Nephron progenitor cell (in vitro differentiated cells): Measurements from ENCODE around the gene RNF32.
A peak's percentile ranks its signal among the peaks of the same experiment; 100 is the strongest.

Experiments
- DNase-seq: peaks from one replicate; pipeline ENCODE4 v3.0.0; 2021
- H3K27ac Mint-ChIP-seq: 2 replicates; pipeline ENCODE4 v1.8.0; 2021; ENCODE audit warnings: mild to moderate bottlenecking, moderate library complexity, mixed read lengths
- H3K27me3 Mint-ChIP-seq: 2 replicates; pipeline ENCODE4 v1.8.0; 2021; ENCODE audit warnings: mild to moderate bottlenecking, low read depth, mixed read lengths; ENCODE audit not compliant: poor library complexity
- H3K36me3 Mint-ChIP-seq: 2 replicates; pipeline ENCODE4 v1.8.0; 2021; ENCODE audit warnings: low read depth, mixed read lengths
- H3K4me1 Mint-ChIP-seq: 2 replicates; pipeline ENCODE4 v1.8.0; 2021; ENCODE audit warnings: mixed read lengths
- H3K4me3 Mint-ChIP-seq: 2 replicates; pipeline ENCODE4 v1.8.0; 2021; ENCODE audit warnings: mild to moderate bottlenecking, moderate library complexity, mixed read lengths
- H3K9me3 Mint-ChIP-seq: 2 replicates; pipeline ENCODE4 v1.8.0; 2021; ENCODE audit warnings: mild to moderate bottlenecking, moderate library complexity, mixed read lengths
- TF ChIP-seq, protein P1 (sequence below): fragments of 200-600 bp; sonication (generic); IDR thresholded peaks from 2 replicates; pipeline ENCODE4 v1.5.0; 2021; ENCODE audit warnings: antibody characterized with exemption

Gene RNF32

GRCh38 chr7:156640257-156640948 lies at the start of gene RNF32:
Gene RNF32 (plus strand): TSS chr7:156640774. CDS start chr7:156643878, 3,104 bp downstream.
- peak within 1 kb of the TSS; percentile 89 for H3K4me3 Mint-ChIP-seq
- peaks cover 27% of the 10 kb centered on the region for H3K36me3 Mint-ChIP-seq
- H3K27me3 Mint-ChIP-seq: peaks cover 12% of the 10 kb centered on the region
- peaks cover 25% of the 10 kb centered on the region for H3K9me3 Mint-ChIP-seq
- peak; percentile 99 for DNase-seq
- peak within 1 kb of the TSS; percentile 80 for H3K27ac Mint-ChIP-seq
- TF ChIP-seq, protein P1, sequence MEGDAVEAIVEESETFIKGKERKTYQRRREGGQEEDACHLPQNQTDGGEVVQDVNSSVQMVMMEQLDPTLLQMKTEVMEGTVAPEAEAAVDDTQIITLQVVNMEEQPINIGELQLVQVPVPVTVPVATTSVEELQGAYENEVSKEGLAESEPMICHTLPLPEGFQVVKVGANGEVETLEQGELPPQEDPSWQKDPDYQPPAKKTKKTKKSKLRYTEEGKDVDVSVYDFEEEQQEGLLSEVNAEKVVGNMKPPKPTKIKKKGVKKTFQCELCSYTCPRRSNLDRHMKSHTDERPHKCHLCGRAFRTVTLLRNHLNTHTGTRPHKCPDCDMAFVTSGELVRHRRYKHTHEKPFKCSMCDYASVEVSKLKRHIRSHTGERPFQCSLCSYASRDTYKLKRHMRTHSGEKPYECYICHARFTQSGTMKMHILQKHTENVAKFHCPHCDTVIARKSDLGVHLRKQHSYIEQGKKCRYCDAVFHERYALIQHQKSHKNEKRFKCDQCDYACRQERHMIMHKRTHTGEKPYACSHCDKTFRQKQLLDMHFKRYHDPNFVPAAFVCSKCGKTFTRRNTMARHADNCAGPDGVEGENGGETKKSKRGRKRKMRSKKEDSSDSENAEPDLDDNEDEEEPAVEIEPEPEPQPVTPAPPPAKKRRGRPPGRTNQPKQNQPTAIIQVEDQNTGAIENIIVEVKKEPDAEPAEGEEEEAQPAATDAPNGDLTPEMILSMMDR: no peak
- peaks cover 16% of the 10 kb centered on the region for H3K4me1 Mint-ChIP-seq

DNA sequence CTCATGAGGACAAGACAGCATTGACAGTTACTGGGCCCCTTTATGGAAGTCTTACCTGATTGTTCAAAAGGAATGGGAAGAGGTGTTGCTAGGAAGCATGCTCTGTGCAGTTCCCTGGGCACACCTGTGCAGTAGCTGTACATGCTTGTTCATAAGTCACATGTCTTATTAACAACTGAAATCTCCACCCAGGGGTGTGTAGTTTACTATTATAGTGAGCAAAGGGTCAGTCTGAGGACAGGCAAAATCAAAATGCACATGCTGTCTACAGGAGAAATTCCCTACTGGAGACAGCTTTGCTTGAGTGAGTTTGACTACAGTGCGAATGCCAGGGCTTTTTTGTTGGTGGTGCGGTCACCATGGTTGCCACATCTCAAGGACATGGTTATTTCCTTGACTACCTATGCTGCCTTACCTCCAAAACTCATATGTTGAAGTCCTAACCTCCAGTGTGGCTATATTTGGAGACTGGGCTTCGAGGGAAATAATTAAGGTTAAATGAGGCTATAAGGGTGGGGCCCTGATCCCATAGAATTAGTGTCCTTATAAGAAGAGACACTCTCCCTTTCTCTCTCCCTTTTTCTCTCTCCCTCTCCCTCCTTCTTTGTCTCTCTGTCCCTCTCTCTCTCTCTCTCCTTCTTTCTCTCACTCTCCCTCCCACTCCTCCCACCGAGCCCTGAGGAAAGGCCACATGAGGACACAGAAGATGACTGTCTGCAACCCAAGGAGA lies 48.3 kb upstream of the RNF32 start:
- Mint-ChIP-seq H3K27me3 (no peaks in the 10 kb centered on the region), H3K36me3 (peaks cover 14% of the 10 kb centered on the region), H3K4me3 (no peak overlapping the region), H3K9me3 (peaks cover 20% of the 10 kb centered on the region), H3K27ac (no peak overlapping the region), H3K4me1 (no peaks in the 10 kb centered on the region)
- TF ChIP-seq, protein P1: no peak
- DNase-seq: no peak

- Mint-ChIP-seq H3K27me3 (no peaks in the 10 kb centered on the region), H3K4me1 (no peaks in the 10 kb centered on the region), H3K4me3 (no peak overlapping the region), H3K36me3 (peaks cover 19% of the 10 kb centered on the region), H3K9me3 (peaks cover 27% of the 10 kb centered on the region), H3K27ac (no peak overlapping the region)
- TF ChIP-seq, protein P1: no peak
- DNase-seq: no peak
Observed at GRCh38 chr7:156594283-156595080, 46.1 kb upstream of the RNF32 start.

GRCh38 chr7:156600496-156600895 lies 40.1 kb upstream of the RNF32 start:
- TF ChIP-seq, protein P1: no peak
- Mint-ChIP-seq H3K4me1 (peaks cover 25% of the 10 kb centered on the region), H3K4me3 (no peak overlapping the region), H3K27ac (no peak overlapping the region), H3K27me3 (peaks cover 6% of the 10 kb centered on the region), H3K36me3 (peaks cover 12% of the 10 kb centered on the region), H3K9me3 (peaks cover 15% of the 10 kb centered on the region)
- DNase-seq: no peak

- Mint-ChIP-seq H3K4me3 (no peak overlapping the region), H3K9me3 (peaks cover 15% of the 10 kb centered on the region), H3K4me1 (peaks cover 25% of the 10 kb centered on the region), H3K27me3 (peaks cover 8% of the 10 kb centered on the region), H3K27ac (peak overlapping the region; percentile 71), H3K36me3 (peaks cover 12% of the 10 kb centered on the region)
- DNase-seq: no peak
- TF ChIP-seq, protein P1: no peak
Observed at GRCh38 chr7:156602283-156602682, 38.3 kb upstream of the RNF32 start.
